Suprapubic skin (tissue), 3 donors: ENCODE results near the gene GNG4.

Experiments used
- EP300 ChIP-seq: sonication (generic); formaldehyde crosslinking; IDR thresholded peaks from one replicate; pipeline ENCODE4 v1.6.1; 2017; ENCODE audit warnings: antibody characterized with exemption
- POLR2A ChIP-seq, 2 donors: fragments of 450-650 bp; IDR thresholded peaks; one replicate each; pipeline ENCODE4 v1.6.1; 2017; ENCODE audit warnings: antibody characterized with exemption in 2 of 2, mild to moderate bottlenecking in 2 of 2, moderate library complexity in 2 of 2
- TF ChIP-seq, protein P1 (sequence below), 2 donors: fragments of 200-600 bp in 1 of 2; fragments of 450-650 bp in 1 of 2; sonication (generic) in 1 of 2; IDR thresholded peaks; one replicate each; pipeline ENCODE4 v1.5.1; 2016 to 2019; ENCODE audit warnings: antibody characterized with exemption in 2 of 2, mild to moderate bottlenecking in 1 of 2, moderate library complexity in 1 of 2

DNA sequence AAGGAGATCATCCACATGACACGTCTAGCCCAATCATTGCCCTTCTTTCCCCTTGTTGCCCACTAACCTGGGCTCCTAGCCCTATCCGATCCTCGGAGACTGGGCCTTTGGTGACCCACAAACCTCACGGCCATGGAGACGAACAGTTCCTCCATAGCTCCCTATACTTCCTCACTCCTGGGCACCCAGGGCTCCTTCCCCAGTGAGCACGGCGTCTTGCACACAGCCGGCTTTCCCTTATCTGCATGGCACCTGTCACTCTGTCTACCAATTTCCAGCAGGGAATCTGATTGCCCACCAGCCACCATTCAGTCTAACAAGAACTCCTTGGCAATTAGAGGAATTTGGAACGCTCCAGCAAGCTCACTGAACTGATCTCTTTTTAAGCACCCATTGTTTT, 3.1 kb downstream of the GNG4 start:
- TF ChIP-seq, protein P1, sequence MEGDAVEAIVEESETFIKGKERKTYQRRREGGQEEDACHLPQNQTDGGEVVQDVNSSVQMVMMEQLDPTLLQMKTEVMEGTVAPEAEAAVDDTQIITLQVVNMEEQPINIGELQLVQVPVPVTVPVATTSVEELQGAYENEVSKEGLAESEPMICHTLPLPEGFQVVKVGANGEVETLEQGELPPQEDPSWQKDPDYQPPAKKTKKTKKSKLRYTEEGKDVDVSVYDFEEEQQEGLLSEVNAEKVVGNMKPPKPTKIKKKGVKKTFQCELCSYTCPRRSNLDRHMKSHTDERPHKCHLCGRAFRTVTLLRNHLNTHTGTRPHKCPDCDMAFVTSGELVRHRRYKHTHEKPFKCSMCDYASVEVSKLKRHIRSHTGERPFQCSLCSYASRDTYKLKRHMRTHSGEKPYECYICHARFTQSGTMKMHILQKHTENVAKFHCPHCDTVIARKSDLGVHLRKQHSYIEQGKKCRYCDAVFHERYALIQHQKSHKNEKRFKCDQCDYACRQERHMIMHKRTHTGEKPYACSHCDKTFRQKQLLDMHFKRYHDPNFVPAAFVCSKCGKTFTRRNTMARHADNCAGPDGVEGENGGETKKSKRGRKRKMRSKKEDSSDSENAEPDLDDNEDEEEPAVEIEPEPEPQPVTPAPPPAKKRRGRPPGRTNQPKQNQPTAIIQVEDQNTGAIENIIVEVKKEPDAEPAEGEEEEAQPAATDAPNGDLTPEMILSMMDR (IDR thresholded peaks at IDR 0.05), result no peak
- TF ChIP-seq POLR2A (IDR thresholded peaks at IDR 0.05), result no peak
- TF ChIP-seq EP300, result no peak
